RKO (cell line): Measurements from ENCODE around the gene PRR12.

ENCODE experiments used
- DNase-seq: peaks from one replicate; pipeline ENCODE4 v3.0.0-alpha.2; 2016; ENCODE audit warnings: low spot score

PRR12 gene, protein sequence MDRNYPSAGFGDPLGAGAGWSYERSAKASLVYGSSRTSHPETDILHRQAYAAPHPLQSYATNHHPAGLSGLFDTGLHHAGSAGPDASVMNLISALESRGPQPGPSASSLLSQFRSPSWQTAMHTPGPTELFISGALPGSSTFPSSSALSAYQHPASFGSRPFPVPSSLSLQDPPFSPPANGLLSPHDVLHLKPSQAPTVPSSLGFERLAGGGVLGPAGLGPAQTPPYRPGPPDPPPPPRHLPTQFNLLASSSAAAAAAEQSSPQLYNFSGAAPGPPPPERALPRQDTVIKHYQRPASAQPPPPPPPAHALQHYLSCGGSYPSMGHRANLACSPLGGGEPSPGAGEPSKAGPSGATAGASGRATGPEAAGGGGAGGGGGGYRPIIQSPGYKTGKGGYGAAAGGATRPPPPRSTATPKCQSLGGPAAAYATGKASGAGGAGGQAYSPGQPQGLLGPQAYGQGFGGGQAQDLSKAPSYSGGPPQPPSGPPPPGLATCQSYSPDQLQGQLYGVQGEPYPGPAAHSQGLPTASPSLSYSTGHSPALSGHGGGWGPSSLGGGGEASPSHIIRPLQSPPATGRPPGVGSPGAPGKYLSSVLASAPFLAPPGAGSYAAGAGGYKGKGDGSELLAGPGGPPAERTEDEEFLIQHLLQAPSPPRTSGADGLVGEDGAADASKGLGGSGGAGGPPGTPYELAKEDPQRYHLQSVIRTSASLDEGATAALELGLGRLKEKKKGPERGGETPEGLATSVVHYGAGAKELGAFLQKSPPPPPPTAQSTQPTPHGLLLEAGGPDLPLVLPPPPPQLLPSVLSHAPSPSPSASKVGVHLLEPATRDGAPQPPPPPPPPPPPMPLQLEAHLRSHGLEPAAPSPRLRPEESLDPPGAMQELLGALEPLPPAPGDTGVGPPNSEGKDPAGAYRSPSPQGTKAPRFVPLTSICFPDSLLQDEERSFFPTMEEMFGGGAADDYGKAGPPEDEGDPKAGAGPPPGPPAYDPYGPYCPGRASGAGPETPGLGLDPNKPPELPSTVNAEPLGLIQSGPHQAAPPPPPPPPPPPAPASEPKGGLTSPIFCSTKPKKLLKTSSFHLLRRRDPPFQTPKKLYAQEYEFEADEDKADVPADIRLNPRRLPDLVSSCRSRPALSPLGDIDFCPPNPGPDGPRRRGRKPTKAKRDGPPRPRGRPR (N-terminal part only)

DNA sequence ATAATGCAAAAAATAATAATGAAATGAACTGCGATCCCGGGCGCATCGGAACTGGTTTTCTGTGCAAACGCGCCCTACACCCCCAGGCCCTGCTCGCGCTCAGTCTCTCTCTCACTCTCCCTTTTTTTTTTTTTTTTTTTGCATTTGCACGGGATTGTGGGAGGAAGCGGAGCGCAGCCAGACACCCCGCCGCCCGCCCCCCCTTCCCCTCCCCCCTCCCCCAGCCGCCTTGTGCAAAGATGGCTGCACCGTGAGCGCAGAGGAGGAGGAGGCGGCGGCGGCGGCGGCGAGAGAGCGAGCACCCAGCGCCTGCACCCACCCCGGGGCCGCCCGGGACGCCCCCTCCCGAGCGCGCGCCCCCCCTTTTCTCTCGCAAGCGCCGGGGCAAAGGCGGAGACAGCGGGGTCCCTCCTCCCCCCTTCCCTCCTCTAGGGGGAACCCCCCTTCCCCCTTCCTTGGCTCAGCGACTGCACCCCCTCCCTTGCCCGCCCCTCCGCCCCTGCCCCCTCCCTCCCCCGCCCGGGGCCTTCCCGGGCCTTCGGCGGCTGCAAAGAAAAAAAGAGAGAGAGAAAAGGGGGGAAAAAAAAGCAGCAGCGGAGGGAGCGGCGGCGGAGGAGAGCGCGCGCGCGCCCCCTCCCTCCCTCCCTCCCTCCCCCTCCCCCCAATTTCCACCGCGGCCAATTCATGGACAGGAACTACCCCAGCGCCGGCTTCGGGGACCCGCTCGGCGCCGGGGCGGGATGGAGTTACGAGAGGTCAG lies at the start of gene PRR12:
Gene PRR12 (plus strand): TSS at position 212 of the 760 bp plus-strand sequence. CDS start 473 bp downstream, at position 685.
- peak; percentile 75 for DNase-seq

DNA sequence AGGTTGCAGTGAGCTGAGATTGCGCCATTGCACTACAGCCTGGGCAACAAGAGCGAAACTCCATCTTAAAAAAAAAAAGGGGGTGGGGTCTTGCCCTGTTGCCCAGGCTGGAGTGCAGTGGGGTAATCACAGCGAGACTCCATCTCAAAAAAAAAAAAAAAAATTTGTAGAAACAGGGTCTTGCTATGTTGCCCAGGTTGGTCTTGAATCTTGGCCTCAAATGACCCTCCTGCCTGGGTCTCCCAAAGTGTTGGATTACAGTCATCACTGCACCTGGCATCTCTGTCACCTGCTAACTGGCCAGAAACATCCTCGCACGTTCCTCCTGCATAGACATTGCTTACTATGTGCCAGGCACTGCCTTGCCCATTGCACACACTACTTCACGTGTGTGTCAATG lies 49.1 kb upstream of the PRR12 start:
- no peak for DNase-seq

DNA sequence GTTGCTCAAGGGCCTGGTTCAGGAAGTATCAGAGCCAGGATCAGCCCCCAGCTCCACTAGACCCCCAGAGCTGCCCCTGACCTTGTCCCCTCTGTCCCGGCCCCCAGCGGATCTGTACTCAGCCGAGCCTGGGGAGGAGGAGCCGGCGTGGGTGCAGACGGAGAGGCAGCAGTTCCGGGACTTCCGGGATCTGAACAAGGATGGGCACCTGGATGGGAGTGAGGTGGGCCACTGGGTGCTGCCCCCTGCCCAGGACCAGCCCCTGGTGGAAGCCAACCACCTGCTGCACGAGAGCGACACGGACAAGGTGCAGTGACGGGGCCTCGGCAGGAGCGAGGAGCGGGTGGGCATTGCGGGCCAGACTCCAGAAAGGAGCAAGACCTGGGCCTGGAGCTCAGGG lies 48.5 kb upstream of the PRR12 start:
- DNase-seq, result no peak

DNA sequence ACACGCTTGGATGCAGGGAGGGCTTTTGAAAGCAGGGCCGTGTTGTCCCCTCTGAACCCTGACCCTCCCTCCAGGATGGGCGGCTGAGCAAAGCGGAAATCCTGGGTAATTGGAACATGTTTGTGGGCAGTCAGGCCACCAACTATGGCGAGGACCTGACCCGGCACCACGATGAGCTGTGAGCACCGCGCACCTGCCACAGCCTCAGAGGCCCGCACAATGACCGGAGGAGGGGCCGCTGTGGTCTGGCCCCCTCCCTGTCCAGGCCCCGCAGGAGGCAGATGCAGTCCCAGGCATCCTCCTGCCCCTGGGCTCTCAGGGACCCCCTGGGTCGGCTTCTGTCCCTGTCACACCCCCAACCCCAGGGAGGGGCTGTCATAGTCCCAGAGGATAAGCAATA lies 48.0 kb upstream of the PRR12 start:
- no peak for DNase-seq

DNA sequence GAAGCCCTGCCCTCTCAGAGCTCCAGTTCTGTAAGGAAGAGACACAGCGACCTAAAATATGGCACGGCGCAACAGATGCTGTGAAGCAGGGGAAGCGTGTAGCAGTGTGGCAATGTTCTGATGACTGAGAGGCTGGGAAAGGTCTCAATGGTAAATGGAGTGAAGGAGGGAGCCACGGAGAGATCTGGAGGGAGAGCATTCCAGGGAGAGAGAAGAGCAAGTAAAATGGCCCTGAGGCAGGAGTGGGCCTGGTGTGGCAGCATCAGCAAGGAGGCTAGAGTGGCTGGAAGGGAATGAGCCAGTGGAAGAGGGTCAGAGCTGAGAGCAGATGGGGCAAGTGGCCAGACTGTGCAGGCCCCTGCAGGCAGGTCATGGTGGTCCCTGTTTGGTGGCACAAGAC lies 46.8 kb upstream of the PRR12 start:
- no peak for DNase-seq

GRCh38 chr19:49546825-49547565 lies 44.0 kb upstream of the PRR12 start:
- DNase-seq, result peak; percentile 86

DNA sequence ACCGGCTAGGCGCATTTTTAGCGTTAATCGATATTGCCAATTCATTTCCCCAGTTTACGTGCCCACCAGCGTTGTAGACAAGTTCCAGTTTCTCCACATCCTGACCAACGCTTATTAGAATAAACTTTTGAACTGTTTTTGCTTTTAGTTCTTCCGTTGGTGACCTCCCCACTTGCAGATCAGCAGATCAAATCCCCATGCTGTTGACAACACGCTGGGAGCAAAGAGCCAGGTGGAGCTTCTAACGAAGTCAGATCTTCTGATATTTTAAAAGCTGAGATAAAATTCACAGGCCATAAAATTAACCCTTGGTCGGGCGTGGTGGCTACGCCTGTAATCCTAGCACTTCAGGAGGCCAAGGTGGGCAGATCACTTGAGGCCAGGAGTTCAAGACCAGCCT lies 41.9 kb upstream of the PRR12 start:
- no peak for DNase-seq

DNA sequence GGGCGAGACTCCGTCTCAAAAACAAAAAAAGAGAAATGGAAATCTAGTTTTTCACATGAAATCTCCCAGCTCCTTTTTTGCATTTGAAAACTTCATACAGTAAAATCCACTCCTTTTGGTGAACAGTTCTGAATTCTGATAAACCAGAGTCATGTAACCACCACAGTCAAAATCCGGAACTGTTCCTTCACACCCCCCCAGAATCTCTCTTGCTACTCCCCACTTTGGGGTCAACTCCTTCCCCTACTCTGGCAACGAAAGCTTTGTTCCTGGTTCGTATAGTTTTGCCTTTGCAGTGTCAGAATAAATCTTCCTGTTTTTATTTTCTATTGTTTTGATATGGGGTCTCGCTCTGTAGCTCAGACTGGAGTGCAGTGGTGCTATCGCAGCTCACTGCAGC lies 39.5 kb upstream of the PRR12 start:
- DNase-seq, result no peak

DNA sequence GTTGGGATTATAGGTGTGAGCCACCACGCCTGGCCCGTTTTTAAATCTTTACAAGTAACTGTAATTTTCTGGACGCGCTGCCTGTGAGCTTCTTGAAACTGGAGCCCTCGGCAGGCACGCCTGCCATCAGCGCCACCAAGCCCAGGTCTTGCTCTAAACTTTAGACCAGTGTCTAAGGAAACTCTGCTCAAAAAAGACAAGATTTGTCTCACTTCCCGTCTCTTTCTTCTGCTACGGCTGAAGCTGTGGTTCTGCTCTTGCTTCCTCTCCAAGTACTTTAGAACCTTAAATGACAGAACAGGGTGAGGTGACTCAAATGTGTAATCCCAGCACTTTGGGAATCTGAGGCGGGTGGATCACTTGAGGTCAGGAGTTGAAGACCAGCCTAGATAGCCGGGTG lies 38.2 kb upstream of the PRR12 start:
- DNase-seq, result no peak

- peak; percentile 72 for DNase-seq
Observed at GRCh38 chr19:49553451-49554271, 37.3 kb upstream of the PRR12 start.

DNA sequence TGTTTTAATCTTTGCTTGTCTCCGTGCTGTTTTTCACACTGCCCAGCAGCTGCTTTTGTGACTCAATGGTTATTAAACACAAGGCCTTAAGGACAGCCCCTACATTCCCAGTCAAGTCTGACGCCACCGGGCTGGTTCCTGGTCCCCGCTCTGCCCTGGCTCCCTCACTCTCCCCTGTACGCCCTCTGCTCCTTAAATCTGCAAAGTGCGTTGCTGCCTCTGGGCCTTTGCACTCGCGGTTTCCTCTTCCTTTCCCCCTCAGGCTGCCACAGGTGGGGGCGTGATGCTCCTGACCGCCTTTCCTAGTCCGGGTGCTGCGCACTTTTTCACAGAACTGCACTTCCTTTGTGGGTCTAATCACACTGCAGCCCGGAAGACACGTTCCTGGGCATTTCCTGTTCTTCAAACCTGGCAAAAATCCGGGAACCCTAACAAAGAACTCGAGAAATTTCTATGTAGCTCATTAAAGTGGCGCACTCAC lies 36.2 kb upstream of the PRR12 start:
- no peak for DNase-seq

GRCh38 chr19:49555600-49556411 lies 35.2 kb upstream of the PRR12 start:
- DNase-seq, result no peak

DNA sequence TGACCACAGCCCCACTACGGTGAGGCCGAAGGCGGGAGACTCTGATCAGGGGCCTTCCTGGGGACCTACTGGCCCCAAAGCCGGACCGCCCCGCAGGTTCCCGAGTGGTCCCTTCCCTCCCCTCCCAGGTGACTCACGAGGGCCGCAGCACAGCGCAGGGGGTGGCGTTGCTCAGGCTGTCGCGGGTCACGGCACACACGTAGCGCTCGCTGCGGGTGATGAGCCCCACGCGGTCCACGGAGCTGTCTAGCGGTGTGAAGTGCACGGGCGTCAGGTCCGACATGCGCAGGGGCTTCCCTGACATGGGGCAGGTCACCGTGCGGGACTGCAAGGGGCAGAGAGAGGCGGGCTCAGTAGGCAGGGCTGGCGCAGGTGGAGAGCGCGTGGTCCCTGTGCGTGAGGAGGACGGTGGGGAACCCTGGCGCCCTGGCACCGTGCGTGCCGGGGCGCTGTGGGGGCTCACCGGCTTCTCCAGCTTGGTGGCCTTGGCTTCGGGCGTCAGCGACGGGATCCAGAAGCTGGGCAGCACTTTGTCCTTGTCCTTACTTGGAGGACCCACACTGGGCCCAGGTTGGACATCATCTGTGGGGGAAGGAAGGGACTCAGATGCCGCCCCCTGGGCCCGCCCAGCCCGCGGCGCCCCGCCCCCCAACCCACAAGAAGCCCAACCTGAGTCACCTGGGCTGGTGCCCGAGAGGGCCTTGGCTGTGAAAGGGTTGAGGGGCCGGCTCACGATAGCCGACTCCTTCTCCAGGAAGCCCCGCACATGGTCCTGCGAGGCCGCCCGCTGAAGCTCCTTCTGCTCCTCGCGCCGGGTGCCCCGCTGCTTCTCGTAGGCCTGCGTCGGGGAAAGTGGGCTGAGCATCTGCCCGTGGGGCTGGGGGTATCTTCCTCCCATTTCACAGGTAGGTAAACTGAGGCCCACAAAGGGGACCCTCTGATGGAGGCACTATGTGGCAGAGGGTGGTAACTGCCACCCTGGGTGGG lies 34.3 kb upstream of the PRR12 start:
- no peak for DNase-seq

- no peak for DNase-seq
Observed at GRCh38 chr19:49557641-49558325, 33.2 kb upstream of the PRR12 start.

- DNase-seq, result no peak
Observed at GRCh38 chr19:49558591-49558990, 32.4 kb upstream of the PRR12 start.

DNA sequence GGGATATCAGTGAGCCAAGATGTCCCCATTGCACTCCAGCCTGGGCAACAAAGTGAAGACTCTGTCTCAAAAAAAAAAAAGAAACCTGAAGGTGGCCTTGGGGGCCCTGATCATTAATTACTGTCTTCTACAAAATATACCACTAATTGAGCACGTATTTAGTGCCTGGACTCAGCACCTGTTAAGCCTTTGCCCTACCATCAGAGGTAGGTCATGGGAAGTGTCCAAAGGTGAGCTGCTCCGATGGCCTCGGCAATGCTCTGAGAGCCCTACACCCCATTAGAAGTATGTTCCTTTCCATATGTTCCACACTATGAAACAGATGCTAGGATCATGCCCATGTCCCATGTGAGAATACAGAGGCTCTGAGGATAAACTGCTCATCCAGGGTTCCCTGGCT lies 31.5 kb upstream of the PRR12 start:
- no peak for DNase-seq

- no peak for DNase-seq
Observed at GRCh38 chr19:49559928-49560327, 31.1 kb upstream of the PRR12 start.
